IMR-90 (cell line): Measurements from ENCODE around the gene TENT4B. TPM values are rescaled to one million over a fixed set of nuclear protein-coding genes. Genes with fewer than 3 reads are reported as not detected.

ENCODE experiments used
- ATAC-seq: fragments of 200-7000 bp; cut with Tn5 transposase; 2 replicates; pipeline ENCODE4 v1.9.1; 2020; ENCODE audit warnings: low read depth, mild to moderate bottlenecking, moderate library complexity
- BruUV-seq: library from RNA; stranded (reverse); fragments of 400-500 nt; replicated peaks from 2 replicates; lab custom pipeline; 2021; lab: Mats Ljungman, UMichigan
- CTCF ChIA-PET: fragments of 300-600 bp; formaldehyde crosslinking; extraction: SDS; loops from one replicate; lab custom pipeline; 2021; ENCODE audit warnings: antibody characterized with exemption; lab: Yijun Ruan, JAX
- POLR2A ChIA-PET: fragments of 300-600 bp; sonication (Branson Sonifier 250); formaldehyde crosslinking; loops from one replicate; lab custom pipeline; 2022; ENCODE audit warnings: antibody characterized with exemption; ENCODE audit not compliant: unreplicated experiment; lab: Charles Lee
- DNase-seq: peaks from one replicate; pipeline ENCODE4 v3.0.0; 2013
- H2AFZ ChIP-seq: replicated peaks from 2 replicates; pipeline ENCODE3; 2013; ENCODE audit warnings: low read length, mild to moderate bottlenecking; ENCODE audit not compliant: poor library complexity
- H2AK5ac ChIP-seq: 2 replicates; pipeline ENCODE4 v1.6.1; 2013; ENCODE audit warnings: low read depth, low read length, inconsistent platforms
- H2AK9ac ChIP-seq: replicated peaks from 2 replicates; pipeline ENCODE3; 2013; ENCODE audit warnings: mild to moderate bottlenecking, low read depth, low read length, moderate library complexity; ENCODE audit not compliant: poor library complexity
- H2BK120ac ChIP-seq: 2 replicates; pipeline ENCODE4 v1.6.1; 2013; ENCODE audit warnings: low read depth, low read length, inconsistent platforms
- H2BK15ac ChIP-seq: 3 replicates; pipeline ENCODE4 v1.6.1; 2013; ENCODE audit warnings: low read depth, low read length, inconsistent platforms
- H2BK20ac ChIP-seq: 2 replicates; pipeline ENCODE4 v1.6.1; 2013; ENCODE audit warnings: low read depth, mild to moderate bottlenecking, inconsistent platforms, low read length, moderate library complexity
- H2BK5ac ChIP-seq: 2 replicates; pipeline ENCODE4 v1.6.1; 2013; ENCODE audit warnings: mild to moderate bottlenecking, low read depth, low read length, inconsistent platforms; ENCODE audit not compliant: poor library complexity, severe bottlenecking
- H3K14ac ChIP-seq: replicated peaks from 2 replicates; pipeline ENCODE4 v1.6.1; 2013; ENCODE audit warnings: low read depth, low read length, inconsistent platforms
- H3K18ac ChIP-seq: 2 replicates; pipeline ENCODE4 v1.6.1; 2013; ENCODE audit warnings: low read depth, low read length, control low read depth
- H3K23ac ChIP-seq: 2 replicates; pipeline ENCODE4 v1.6.1; 2013; ENCODE audit warnings: low read depth, low read length, inconsistent platforms
- H3K27ac ChIP-seq: 2 replicates; pipeline ENCODE4 v1.5.1; 2013; ENCODE audit warnings: mild to moderate bottlenecking, control low read depth, low read length; ENCODE audit not compliant: insufficient read depth
- H3K27me3 ChIP-seq: 2 replicates; pipeline ENCODE4 v1.6.1; 2013; ENCODE audit warnings: low read length; ENCODE audit not compliant: control insufficient read depth, insufficient read depth
- H3K36me3 ChIP-seq: 2 replicates; pipeline ENCODE4 v1.6.1; 2013; ENCODE audit warnings: low read length, mixed read lengths; ENCODE audit not compliant: control insufficient read depth, insufficient read depth
- H3K4ac ChIP-seq: 2 replicates; pipeline ENCODE4 v1.6.1; 2013; ENCODE audit warnings: low read depth, low read length, inconsistent platforms
- H3K4me1 ChIP-seq: 2 replicates; pipeline ENCODE4 v1.6.1; 2013; ENCODE audit warnings: low read length, mixed read lengths; ENCODE audit not compliant: control insufficient read depth, insufficient read depth
- H3K4me2 ChIP-seq: 2 replicates; pipeline ENCODE4 v1.6.1; 2013; ENCODE audit warnings: low read depth, mild to moderate bottlenecking, control low read depth, low read length, moderate library complexity
- H3K4me3 ChIP-seq: 2 replicates; pipeline ENCODE4 v1.5.1; 2013; ENCODE audit warnings: low read depth, mild to moderate bottlenecking, control low read depth, low read length, moderate library complexity; ENCODE audit not compliant: insufficient read depth
- H3K56ac ChIP-seq: 2 replicates; pipeline ENCODE4 v1.6.1; 2013; ENCODE audit warnings: low read length, inconsistent platforms; ENCODE audit not compliant: insufficient read depth; ENCODE audit errors: extremely low read depth
- H3K79me1 ChIP-seq, 2 experiments: 2 replicates each; pipeline ENCODE4 v1.6.1; 2013; ENCODE audit warnings: low read length in 2 of 2, inconsistent platforms in 1 of 2, low read depth in 1 of 2
- H3K9ac ChIP-seq: 2 replicates; pipeline ENCODE4 v1.6.1; 2013; ENCODE audit warnings: low read depth, low read length, control low read depth
- H3K9me1 ChIP-seq: 2 replicates; pipeline ENCODE4 v1.6.1; 2013; ENCODE audit warnings: low read length, inconsistent platforms; ENCODE audit not compliant: insufficient read depth
- H3K9me3 ChIP-seq: 2 replicates; pipeline ENCODE4 v1.6.1; 2013; ENCODE audit warnings: low read length; ENCODE audit not compliant: control insufficient read depth, insufficient read depth
- H4K20me1 ChIP-seq: 2 replicates; pipeline ENCODE4 v1.6.1; 2013; ENCODE audit warnings: low read length, inconsistent platforms; ENCODE audit not compliant: insufficient read depth
- H4K5ac ChIP-seq: 2 replicates; pipeline ENCODE4 v1.6.1; 2013; ENCODE audit warnings: mild to moderate bottlenecking, low read depth, low read length, control low read depth
- H4K8ac ChIP-seq, 2 experiments: 2 replicates each; pipeline ENCODE4 v1.6.1; 2013; ENCODE audit warnings: low read depth in 2 of 2, low read length in 2 of 2, control low read depth in 1 of 2, inconsistent platforms in 1 of 2
- H4K91ac ChIP-seq: 2 replicates; pipeline ENCODE4 v1.6.1; 2013; ENCODE audit warnings: low read depth, low read length, inconsistent platforms; ENCODE audit not compliant: insufficient read depth
- BHLHE40 ChIP-seq: fragments of 150-350 bp; IDR thresholded peaks from 2 replicates; pipeline ENCODE4 v1.6.1; 2016; ENCODE audit warnings: mild to moderate bottlenecking, low read depth, low read length
- CEBPB ChIP-seq: IDR thresholded peaks from 2 replicates; pipeline ENCODE4 v1.6.1; 2012; ENCODE audit warnings: low read depth, low read length, improper control_type of control experiment
- CHD1 ChIP-seq: IDR thresholded peaks from 2 replicates; pipeline ENCODE4 v1.6.1; 2012; ENCODE audit warnings: low read depth, low read length, improper control_type of control experiment
- CTCF ChIP-seq: conservative IDR thresholded peaks from 2 replicates; pipeline ENCODE4 v1.5.1; 2012; ENCODE audit warnings: mild to moderate bottlenecking, low read depth, low read length, improper control_type of control experiment
- FOS ChIP-seq: fragments of 150-350 bp; IDR thresholded peaks from 2 replicates; pipeline ENCODE4 v1.6.1; 2016; ENCODE audit warnings: low read depth, low read length
- MAFK ChIP-seq: IDR thresholded peaks from 2 replicates; pipeline ENCODE4 v1.6.1; 2012; ENCODE audit warnings: low read depth, low read length, improper control_type of control experiment
- MAZ ChIP-seq: IDR thresholded peaks from 2 replicates; pipeline ENCODE4 v1.6.1; 2012; ENCODE audit warnings: low read depth, mild to moderate bottlenecking, low read length, improper control_type of control experiment, moderate library complexity, borderline replicate concordance
- MXI1 ChIP-seq: IDR thresholded peaks from 2 replicates; pipeline ENCODE4 v1.6.1; 2012; ENCODE audit warnings: low read depth, mild to moderate bottlenecking, low read length, moderate library complexity, borderline replicate concordance
- NFE2L2 ChIP-seq: fragments of 150-350 bp; IDR thresholded peaks from 2 replicates; pipeline ENCODE4 v1.6.1; 2016; ENCODE audit warnings: low read depth, mild to moderate bottlenecking, low read length
- POLR2A ChIP-seq: IDR thresholded peaks from 2 replicates; pipeline ENCODE4 v1.6.1; 2012; ENCODE audit warnings: mild to moderate bottlenecking, low read depth, low read length
- RAD21 ChIP-seq: IDR thresholded peaks from 2 replicates; pipeline ENCODE4 v1.6.1; 2012; ENCODE audit warnings: low read length, improper control_type of control experiment
- RCOR1 ChIP-seq: IDR thresholded peaks from 2 replicates; pipeline ENCODE4 v1.6.1; 2012; ENCODE audit warnings: mild to moderate bottlenecking, low read length, improper control_type of control experiment; ENCODE audit not compliant: insufficient replicate concordance
- RFX5 ChIP-seq: IDR thresholded peaks from 2 replicates; pipeline ENCODE4 v1.8.0; 2012; ENCODE audit warnings: low read depth, mild to moderate bottlenecking, low read length, moderate library complexity
- SMC3 ChIP-seq: fragments of 150-350 bp; IDR thresholded peaks from 2 replicates; pipeline ENCODE4 v1.6.1; 2016; ENCODE audit warnings: low read depth, mild to moderate bottlenecking, antibody characterized with exemption, low read length, moderate library complexity
- USF2 ChIP-seq: fragments of 150-350 bp; IDR thresholded peaks from 2 replicates; pipeline ENCODE4 v1.6.1; 2017; ENCODE audit warnings: mild to moderate bottlenecking, antibody characterized with exemption, low read length, low read depth
- WGBS, 2 experiments: methylation state at CpG; one replicate each; pipeline versions ENCODE4 v1.1.5 to v1.1.7; 2013; ENCODE audit warnings: missing lambda C conversion rate in 2 of 2; ENCODE audit not compliant: insufficient read length in 1 of 2; ENCODE audit errors: extremely low coverage in 2 of 2; 5-methylcytosine and 5-hydroxymethylcytosine counted together
- dilution Hi-C: fragments of 300-500 bp; cut with HindIII; formaldehyde crosslinking; loops from one replicate; pipeline ENCODE4 v1.14.3; 2018; ENCODE audit warnings: low sequenced_read_pairs; ENCODE audit not compliant: unreplicated experiment
- in situ Hi-C: fragments of 300-500 bp; cut with MboI; formaldehyde crosslinking; loops from 3 replicates; pipeline ENCODE4 v1.14.3; 2019; ENCODE audit warnings: low sequenced_read_pairs, inconsistent platforms, mixed read lengths
- intact Hi-C: fragments of 100-400 bp; cut with micrococcal nuclease; formaldehyde crosslinking; loops from 2 replicates; pipeline ENCODE4 v1.10.0; 2022
- polyA plus RNA-seq, 3 experiments: library from polyadenylated mRNA; depleted of rRNA; stranded (reverse); fragments of >200 nt; gene quantifications; 2 replicates each; pipeline ENCODE4 v1.2.3, GENCODE V29; 2012; ENCODE audit warnings: low replicate concordance in 1 of 3
- total RNA-seq: library from RNA; depleted of rRNA; stranded (reverse); fragments of >200 nt; gene quantifications from 2 replicates; pipeline ENCODE4 v1.2.3, GENCODE V29; 2012
- TF ChIP-seq, protein P1 (sequence below): fragments of 150-350 bp; IDR thresholded peaks from 2 replicates; pipeline ENCODE4 v1.6.1; 2016; ENCODE audit warnings: low read depth, mild to moderate bottlenecking, low read length, moderate library complexity, borderline replicate concordance

The TENT4B gene
- total and polyA plus RNA-seq, 2 of the 4 experiments (the other 2 are of a cell fraction): 4.1 to 7.0 TPM

DNA sequence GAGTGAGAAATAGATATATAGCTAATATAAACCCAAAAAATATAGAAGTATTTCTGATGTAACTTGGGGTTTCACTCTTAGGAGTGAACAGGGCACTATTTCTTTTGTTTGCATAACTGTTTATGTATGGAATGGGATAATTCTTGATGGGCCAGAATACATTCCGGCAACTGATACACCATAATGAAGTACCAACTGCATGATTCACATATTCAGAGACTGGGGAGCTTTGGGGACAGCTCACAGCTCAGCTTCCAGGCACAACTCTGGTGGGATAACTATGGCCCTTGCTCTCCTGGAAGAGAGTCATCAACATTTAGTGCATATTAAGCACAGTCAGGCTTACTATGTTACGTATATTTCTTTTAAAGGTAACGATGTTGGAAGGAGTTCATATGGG is 71.2 kb downstream of the TENT4B start:
- Histone ChIP-seq H4K5ac (no peak overlapping the region), H3K18ac (no peak overlapping the region), H3K56ac (no peak overlapping the region), H2BK5ac (peak overlapping the region; percentile 15), H3K27ac (no peak overlapping the region), H2BK20ac (no peak overlapping the region), H3K9me1 (peaks cover 3% of the 10 kb centered on the region), H4K91ac (no peak overlapping the region), H3K4me1 (peaks cover 6% of the 10 kb centered on the region), H3K23ac (no peak overlapping the region), H4K8ac (no peak overlapping the region), H3K79me1 (peaks cover 0 to 4% of the 10 kb centered on the region in 2 experiments; a peak in 3 of 4 replicates), H3K14ac (0 out of 2 replicates have a peak overlapping the region, but pooled peaks have one; percentile 12), H2AK9ac (no peak overlapping the region), H3K4me3 (no peak overlapping the region), H3K4me2 (no peak overlapping the region), H2BK120ac (no peak overlapping the region), H3K9ac (no peak overlapping the region), H4K20me1 (no peaks in the 10 kb centered on the region), H3K4ac (no peak overlapping the region), H2AK5ac (no peak overlapping the region), H3K27me3 (no peaks in the 10 kb centered on the region), H3K9me3 (no peaks in the 10 kb centered on the region), H2AFZ (no peak overlapping the region), H2BK15ac (no peak overlapping the region), H3K36me3 (peaks cover 18% of the 10 kb centered on the region)
- ChIA-PET POLR2A (no interaction called here), CTCF (interaction anchor here (0.7 to 1.2 kb wide), 3 partner anchors 14 to 130 kb away, joined by 3 read pairs; no protein-coding TSS in a partner anchor)
- TF ChIP-seq BHLHE40: no peak
- TF ChIP-seq MAFK: no peak
- no peak for TF ChIP-seq CTCF
- TF ChIP-seq NFE2L2: no peak
- no peak for TF ChIP-seq SMC3
- TF ChIP-seq MXI1: no peak
- TF ChIP-seq RAD21: no peak
- no peak for TF ChIP-seq POLR2A
- TF ChIP-seq USF2: no peak
- no peak for TF ChIP-seq RCOR1
- TF ChIP-seq, protein P1, sequence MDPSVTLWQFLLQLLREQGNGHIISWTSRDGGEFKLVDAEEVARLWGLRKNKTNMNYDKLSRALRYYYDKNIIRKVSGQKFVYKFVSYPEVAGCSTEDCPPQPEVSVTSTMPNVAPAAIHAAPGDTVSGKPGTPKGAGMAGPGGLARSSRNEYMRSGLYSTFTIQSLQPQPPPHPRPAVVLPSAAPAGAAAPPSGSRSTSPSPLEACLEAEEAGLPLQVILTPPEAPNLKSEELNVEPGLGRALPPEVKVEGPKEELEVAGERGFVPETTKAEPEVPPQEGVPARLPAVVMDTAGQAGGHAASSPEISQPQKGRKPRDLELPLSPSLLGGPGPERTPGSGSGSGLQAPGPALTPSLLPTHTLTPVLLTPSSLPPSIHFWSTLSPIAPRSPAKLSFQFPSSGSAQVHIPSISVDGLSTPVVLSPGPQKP: no peak
- TF ChIP-seq CHD1: no peak
- no peak for TF ChIP-seq RFX5
- TF ChIP-seq MAZ: no peak
- TF ChIP-seq FOS: no peak
- no peak for TF ChIP-seq CEBPB
- no CpG with 5 or more reads among the region's 3 CpGs for WGBS, 2 experiments
- in situ Hi-C loops (loop anchor here (25.0 kb wide), 2 partner anchors 438 to 563 kb away; no protein-coding TSS in a partner anchor), dilution Hi-C loops (no loop called here), intact Hi-C loops (loop anchor here (10.0 kb wide), 1 partner anchor 521 kb away; the partner anchor contains the start of gene CYLD)
- ATAC-seq (peak; percentile 88), DNase-seq (peak; percentile 50)
- no TSS peak for BruUV-seq
